SK-N-SH treated with all-trans-retinoic acid at 6 μM for 48 hours (cell line): ENCODE results near the gene NOTO.

Experiments used
- ATAC-seq: fragments of 200-7000 bp; cut with Tn5 transposase; 3 replicates; pipeline ENCODE4 v1.9.1; 2020; ENCODE audit warnings: mild to moderate bottlenecking, moderate library complexity
- ARNTL ChIP-seq: fragments of 450-650 bp; formaldehyde crosslinking; IDR thresholded peaks from 2 replicates; pipeline ENCODE4 v1.5.0; 2020; ENCODE audit warnings: low read depth, mild to moderate bottlenecking, moderate library complexity, borderline replicate concordance
- BACH2 ChIP-seq: fragments of 250-450 bp; sonication (Bioruptor Pico); IDR thresholded peaks from 2 replicates; pipeline ENCODE4 v1.9.0; 2021; ENCODE audit warnings: mild to moderate bottlenecking, borderline replicate concordance
- CREB5 ChIP-seq: fragments of 250-450 bp; sonication (Bioruptor Pico); IDR thresholded peaks from 2 replicates; pipeline ENCODE4 v1.5.1; 2020; ENCODE audit warnings: low read depth, mild to moderate bottlenecking, moderate library complexity
- CSDC2 ChIP-seq: fragments of 250-450 bp; sonication (Bioruptor Pico); IDR thresholded peaks from 2 replicates; pipeline ENCODE4 v1.5.0; 2020; ENCODE audit warnings: mild to moderate bottlenecking, moderate library complexity
- CSRNP3 ChIP-seq: fragments of 250-450 bp; sonication (Bioruptor Pico); IDR thresholded peaks from 2 replicates; pipeline ENCODE4 v1.5.1; 2021; ENCODE audit warnings: mild to moderate bottlenecking, moderate library complexity
- ESRRG ChIP-seq: fragments of 250-450 bp; sonication (Bioruptor Pico); IDR thresholded peaks from 2 replicates; pipeline ENCODE4 v1.6.1; 2021; ENCODE audit warnings: mild to moderate bottlenecking
- GLIS3 ChIP-seq: fragments of 250-450 bp; sonication (Bioruptor Pico); IDR thresholded peaks from 2 replicates; pipeline ENCODE4 v1.5.0; 2020; ENCODE audit warnings: mild to moderate bottlenecking, moderate library complexity
- ISL1 ChIP-seq: fragments of 250-450 bp; sonication (Bioruptor Pico); IDR thresholded peaks from 2 replicates; pipeline ENCODE4 v2.1.2; 2022; ENCODE audit warnings: mild to moderate bottlenecking, moderate library complexity
- OSR1 ChIP-seq: fragments of 250-450 bp; sonication (Bioruptor Pico); IDR thresholded peaks from 2 replicates; pipeline ENCODE4 v1.8.0; 2022; ENCODE audit warnings: moderate library complexity, mild to moderate bottlenecking, inconsistent platforms
- PATZ1 ChIP-seq: fragments of 250-450 bp; sonication (Bioruptor Pico); IDR thresholded peaks from 2 replicates; pipeline ENCODE4 v1.8.0; 2020; ENCODE audit warnings: mild to moderate bottlenecking, moderate library complexity, borderline replicate concordance
- POU6F1 ChIP-seq: fragments of 250-450 bp; sonication (Bioruptor Pico); IDR thresholded peaks from 2 replicates; pipeline ENCODE4 v1.8.0; 2021; ENCODE audit warnings: low read depth, mild to moderate bottlenecking, moderate library complexity, borderline replicate concordance
- PPARA ChIP-seq: fragments of 250-450 bp; sonication (Bioruptor Pico); IDR thresholded peaks from 2 replicates; pipeline ENCODE4 v1.5.0; 2020; ENCODE audit warnings: mild to moderate bottlenecking, borderline replicate concordance
- RARB ChIP-seq: fragments of 250-450 bp; sonication (Bioruptor Pico); IDR thresholded peaks from 2 replicates; pipeline ENCODE4 v1.8.0; 2021; ENCODE audit warnings: mild to moderate bottlenecking, moderate library complexity
- SNAI2 ChIP-seq: fragments of 250-450 bp; sonication (Bioruptor Pico); IDR thresholded peaks from 2 replicates; pipeline ENCODE4 v1.5.0; 2020; ENCODE audit warnings: mild to moderate bottlenecking, moderate library complexity
- TCF4 ChIP-seq: fragments of 250-450 bp; sonication (Bioruptor Pico); IDR thresholded peaks from 2 replicates; pipeline ENCODE4 v1.8.0; 2021; ENCODE audit warnings: mild to moderate bottlenecking, moderate library complexity, borderline replicate concordance
- TOX ChIP-seq: fragments of 250-450 bp; sonication (Bioruptor Pico); IDR thresholded peaks from 2 replicates; pipeline ENCODE4 v1.8.0; 2021; ENCODE audit warnings: mild to moderate bottlenecking, moderate library complexity, borderline replicate concordance
- TSHZ2 ChIP-seq: fragments of 250-450 bp; sonication (Bioruptor Pico); IDR thresholded peaks from 2 replicates; pipeline ENCODE4 v1.5.0; 2020; ENCODE audit warnings: mild to moderate bottlenecking, moderate library complexity
- ZFP3 ChIP-seq: fragments of 250-450 bp; sonication (Bioruptor Pico); IDR thresholded peaks from 2 replicates; pipeline ENCODE4 v1.5.0; 2020; ENCODE audit warnings: mild to moderate bottlenecking, moderate library complexity
- ZFP30 ChIP-seq: fragments of 450-650 bp; formaldehyde crosslinking; IDR thresholded peaks from 2 replicates; pipeline ENCODE4 v1.5.0; 2022; ENCODE audit warnings: mild to moderate bottlenecking, moderate library complexity
- ZNF565 ChIP-seq: fragments of 450-650 bp; formaldehyde crosslinking; conservative IDR thresholded peaks from 2 replicates; pipeline ENCODE4 v1.5.0; 2020; ENCODE audit warnings: low read depth, mild to moderate bottlenecking, moderate library complexity
- ZNF70 ChIP-seq: fragments of 450-650 bp; formaldehyde crosslinking; IDR thresholded peaks from 2 replicates; pipeline ENCODE4 v1.5.0; 2020; ENCODE audit warnings: mild to moderate bottlenecking, moderate library complexity

Gene NOTO

GRCh38 chr2:73250872-73251846 is 48.8 kb downstream of the NOTO start (continued):
- TF ChIP-seq ZNF70 (CRISPR knock-in tag) (no peak), TOX (no peak), ZNF565 (CRISPR knock-in tag) (no peak)

GRCh38 chr2:73252238-73253027 is 50.1 kb downstream of the NOTO start:
- ATAC-seq = no peak
- TF ChIP-seq GLIS3 (CRISPR knock-in tag) (no peak), ISL1 (CRISPR knock-in tag) (no peak), PATZ1 (no peak), TSHZ2 (CRISPR knock-in tag) (no peak), RARB (CRISPR knock-in tag) (no peak), ZNF565 (CRISPR knock-in tag) (no peak), OSR1 (no peak), TCF4 (CRISPR knock-in tag) (no peak), ZFP3 (no peak), CREB5 (CRISPR knock-in tag) (no peak), ZFP30 (CRISPR knock-in tag) (no peak), ARNTL (no peak), CSRNP3 (no peak), PPARA (CRISPR knock-in tag) (no peak), ESRRG (no peak), POU6F1 (CRISPR knock-in tag) (no peak), BACH2 (no peak), CSDC2 (CRISPR knock-in tag) (no peak)

GRCh38 chr2:73253400-73253799 is 51.0 kb downstream of the NOTO start:
- ATAC-seq = no peak
- TF ChIP-seq ZFP30 (CRISPR knock-in tag) (no peak), SNAI2 (no peak), PPARA (CRISPR knock-in tag) (no peak), ZNF565 (CRISPR knock-in tag) (no peak), OSR1 (no peak), ZFP3 (no peak), PATZ1 (no peak), TSHZ2 (CRISPR knock-in tag) (no peak), GLIS3 (CRISPR knock-in tag) (no peak), TCF4 (CRISPR knock-in tag) (no peak)
